Measurements from ENCODE around the gene ITFG1. TPM values are rescaled to one million over a fixed set of nuclear protein-coding genes. Genes with fewer than 3 reads are reported as not detected.
A peak's percentile ranks its signal among the peaks of the same experiment; 100 is the strongest.

ITFG1 gene
- 10 to 100 TPM; 32.5 to 63.1 (median 43.1) TPM for total RNA-seq

DNA sequence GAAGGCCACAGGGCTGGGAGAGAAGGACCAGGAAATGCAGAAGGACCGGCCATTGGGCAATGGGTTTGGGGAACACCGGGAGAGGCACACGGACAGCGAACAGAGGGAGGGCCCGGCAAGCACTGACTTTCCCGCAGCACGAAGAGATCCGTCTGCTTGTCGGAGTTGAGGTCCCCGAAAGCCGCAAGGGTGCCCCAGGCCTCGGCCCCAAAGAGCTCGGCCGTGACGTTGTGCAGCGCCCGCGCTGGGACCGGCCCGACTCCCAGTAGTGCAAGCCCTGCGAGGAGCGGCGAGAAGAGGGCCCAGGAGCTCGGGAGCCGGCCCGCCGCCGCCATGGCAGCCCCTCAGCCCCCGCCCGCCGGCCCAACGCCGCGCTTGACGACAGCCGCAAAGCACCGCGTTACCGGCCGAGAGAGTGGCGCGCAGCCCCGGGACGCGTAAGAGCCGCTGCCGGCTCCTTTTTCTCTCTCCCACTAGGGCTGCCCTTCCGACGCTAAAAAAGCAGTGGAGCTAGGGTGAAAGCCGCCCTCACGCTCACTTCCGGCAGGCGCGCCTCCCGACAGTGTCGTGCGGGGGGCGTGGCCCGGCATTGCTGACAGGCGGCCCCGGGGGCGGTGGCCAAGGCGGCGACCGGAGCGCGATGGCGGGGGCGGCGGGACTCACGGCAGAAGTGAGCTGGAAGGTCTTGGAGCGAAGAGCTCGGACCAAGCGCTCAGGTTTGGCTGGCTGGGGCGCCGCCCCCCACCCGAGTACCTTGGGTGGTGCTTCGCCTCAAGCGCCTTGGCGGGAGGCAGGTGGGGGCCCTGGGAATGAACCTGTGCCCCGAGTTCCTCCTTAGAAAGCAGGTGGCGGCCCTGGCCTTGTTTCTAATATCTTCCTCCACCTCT is at the start of gene ITFG1, which contains the start of gene PHKB:
Gene ITFG1, minus strand, starts transcription at position 353 of the 887 bp plus-strand sequence. Its CDS starts 18 bp downstream, at position 335.
Gene PHKB, plus strand, starts transcription at position 621 of the 887 bp plus-strand sequence. Its CDS starts 20 bp downstream, at position 641.
- DNase-seq (ENCODE audit: low spot score) (peak; percentile 89), ATAC-seq (ENCODE audit: low FRiP score) (peak; percentile 97)
- TF ChIP-seq CTCF (IDR thresholded peaks at IDR 0.05), result no peak

GRCh38 chr16:47507701-47508100 is 46.8 kb upstream of the ITFG1 start:
- TF ChIP-seq CTCF (IDR thresholded peaks at IDR 0.05), result no peak
- no peak for DNase-seq (ENCODE audit: low spot score)
- ATAC-seq (ENCODE audit: low FRiP score), result no peak

DNA sequence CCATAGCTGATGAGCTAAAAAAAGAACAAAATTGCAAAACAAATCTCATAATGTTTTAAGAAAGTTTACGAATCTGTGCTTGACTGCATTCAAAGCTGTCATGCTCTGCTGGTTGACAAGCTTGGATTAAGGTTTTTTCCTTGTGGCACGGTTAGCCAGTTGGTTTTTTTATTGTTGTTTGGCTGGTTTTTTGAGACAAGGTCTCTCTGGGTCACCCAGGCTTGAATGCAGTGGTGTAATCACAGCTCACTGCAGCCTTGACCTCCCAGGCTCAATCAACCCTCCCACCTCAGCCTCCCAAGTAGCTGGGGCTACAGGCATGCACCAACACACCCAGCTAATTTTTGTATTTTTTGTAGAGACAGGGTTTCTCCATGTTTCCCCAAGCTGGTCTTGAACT is 45.9 kb upstream of the ITFG1 start:
- no peak for ATAC-seq (ENCODE audit: low FRiP score)

DNA sequence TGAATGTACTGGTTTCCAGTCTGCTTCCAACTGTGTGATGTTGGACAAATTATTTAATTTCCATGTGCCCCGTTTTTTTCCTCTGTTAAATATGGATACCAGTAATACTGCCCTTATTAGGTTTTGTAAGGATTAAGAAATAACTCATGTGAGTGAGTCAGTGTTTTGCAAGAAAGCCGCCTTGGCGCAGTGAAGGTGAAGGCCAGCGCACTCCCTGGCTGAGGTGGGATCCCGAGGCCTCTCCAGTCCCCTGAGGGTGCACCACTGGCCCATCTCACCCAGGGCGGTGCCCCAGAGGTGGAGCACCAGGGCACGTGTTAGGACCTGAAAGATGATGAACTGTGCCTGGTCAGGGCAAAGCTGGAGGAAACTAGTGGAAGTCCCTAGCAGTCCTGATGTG is 43.7 kb upstream of the ITFG1 start:
- ATAC-seq (ENCODE audit: low FRiP score), result no peak
- no peak for DNase-seq (ENCODE audit: low spot score)
- no peak for TF ChIP-seq CTCF (IDR thresholded peaks at IDR 0.05)

More for the DNA sequence above, 45.9 kb upstream of the ITFG1 start:
- DNase-seq (ENCODE audit: low spot score), result no peak
- TF ChIP-seq CTCF (IDR thresholded peaks at IDR 0.05), result no peak

- DNase-seq (ENCODE audit: low spot score) (no peak), ATAC-seq (ENCODE audit: low FRiP score) (no peak)
- TF ChIP-seq CTCF (IDR thresholded peaks at IDR 0.05), result no peak
Measured at GRCh38 chr16:47503936-47504335, 43.1 kb upstream of the ITFG1 start.

DNA sequence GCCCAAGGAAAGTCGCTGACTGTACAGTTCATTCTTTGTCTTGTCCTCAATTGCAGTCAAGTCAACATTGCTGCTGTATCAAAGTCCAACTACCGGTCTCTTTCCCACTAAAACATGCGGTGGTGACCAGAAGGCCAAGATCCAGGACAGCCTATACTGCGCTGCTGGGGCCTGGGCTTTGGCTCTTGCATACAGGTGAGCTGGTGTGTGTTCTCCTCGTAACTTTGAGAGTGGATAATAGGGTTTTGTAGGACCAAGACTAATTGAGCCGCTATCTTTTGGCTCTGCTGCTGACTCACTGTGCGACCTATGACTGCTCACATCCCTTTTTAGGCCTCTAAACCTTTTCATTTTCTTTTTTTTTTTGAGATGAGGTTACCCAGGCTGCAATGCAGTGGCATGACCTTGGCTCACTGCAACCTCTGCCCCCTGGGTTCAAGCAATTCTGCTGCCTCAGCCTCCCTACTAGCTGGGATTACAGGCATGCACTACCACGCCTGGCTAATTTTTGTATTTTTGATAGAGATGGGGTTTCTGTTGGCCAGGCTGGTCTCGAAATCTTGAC is 38.9 kb upstream of the ITFG1 start:
- no peak for TF ChIP-seq CTCF (IDR thresholded peaks at IDR 0.05)
- ATAC-seq (ENCODE audit: low FRiP score) (no peak), DNase-seq (ENCODE audit: low spot score) (no peak)
